Mucosa of descending colon (tissue), 3 donors: ENCODE measurements around the gene SMIM12. TPM values are rescaled to one million over a fixed set of nuclear protein-coding genes. Genes with fewer than 3 reads are reported as not detected.

ENCODE experiments used
- ATAC-seq: fragments of 200-7000 bp; cut with Tn5 transposase; one replicate; pipeline ENCODE4 v1.9.1; 2020; ENCODE audit warnings: mild to moderate bottlenecking, moderate library complexity
- DNase-seq, 3 donors: peaks; one replicate each; pipeline ENCODE4 v3.0.0-alpha.2; 2020
- H3K36me3 ChIP-seq: fragments of 200-600 bp; one replicate; pipeline ENCODE4 v1.8.0; 2021; ENCODE audit warnings: low read depth, mild to moderate bottlenecking
- H3K4me1 ChIP-seq: fragments of 200-600 bp; one replicate; pipeline ENCODE4 v1.8.0; 2021; ENCODE audit warnings: low read depth, mild to moderate bottlenecking
- H3K4me3 ChIP-seq: fragments of 200-600 bp; one replicate; pipeline ENCODE4 v1.8.0; 2021; ENCODE audit warnings: mild to moderate bottlenecking
- H3K9me3 ChIP-seq: fragments of 200-600 bp; one replicate; pipeline ENCODE4 v1.8.0; 2021; ENCODE audit warnings: mild to moderate bottlenecking
- CTCF ChIP-seq: fragments of 200-600 bp; IDR thresholded peaks from one replicate; pipeline ENCODE4 v1.8.0; 2022; ENCODE audit warnings: antibody characterized with exemption, mild to moderate bottlenecking
- intact Hi-C, 2 donors: fragments of 100-400 bp; cut with DNase I in 1 of 2; cut with micrococcal nuclease in 1 of 2; formaldehyde crosslinking; loops; one replicate each; pipeline versions ENCODE4 v1.11.0 to v1.11.1; 2022; cut with DNase I, micrococcal nuclease
- total RNA-seq, 3 donors: library from RNA; stranded (reverse); fragmentation: NEBNext Ultra II Directional in 2 of 3; extraction: Animal tissue kit (Norgen Biotek cat#: 25700) in 2 of 3; gene quantifications; one replicate each; pipeline versions ENCODE4 v1.2.1 to v1.2.4, GENCODE V29; 2021 to 2023
- donor health status: DM: no; HTN: no; CAD: no; lungs with moderate emphysema.
- donor health status: DM: no; HTN: no; CAD: no.
- donor health status: DM: no; HTN: yes; CAD: no.

The SMIM12 gene
- total RNA-seq, 3 donors from 2014 or later: 50.8 to 53.8 (median 51.8) TPM

GRCh38 chr1:34905098-34905459 lies 45.5 kb upstream of the SMIM12 start:
- Histone ChIP-seq H3K9me3 (no peaks in the 10 kb centered on the region), H3K4me1 (no peaks in the 10 kb centered on the region), H3K36me3 (no peaks in the 10 kb centered on the region), H3K4me3 (no peak overlapping the region)
- no peak for ATAC-seq
- DNase-seq: no peak
- intact Hi-C loops: no loop called here
- no peak for TF ChIP-seq CTCF

GRCh38 chr1:34904236-34905097 lies 44.9 kb upstream of the SMIM12 start:
- H3K4me1 ChIP-seq: no peaks in the 10 kb centered on the region
- DNase-seq (no peak), ATAC-seq (no peak)
- no peaks in the 10 kb centered on the region for H3K9me3 ChIP-seq
- no peak overlapping the region for H3K4me3 ChIP-seq
- intact Hi-C loops: no loop called here
- no peak for TF ChIP-seq CTCF
- no peaks in the 10 kb centered on the region for H3K36me3 ChIP-seq

- no peak for DNase-seq
Observed at GRCh38 chr1:34901919-34902318, 42.4 kb upstream of the SMIM12 start.

GRCh38 chr1:34900775-34901502 lies 41.4 kb upstream of the SMIM12 start:
- no peak overlapping the region for H3K4me3 ChIP-seq
- no peaks in the 10 kb centered on the region for H3K36me3 ChIP-seq
- no peak for ATAC-seq
- H3K4me1 ChIP-seq: no peaks in the 10 kb centered on the region
- TF ChIP-seq CTCF: no peak
- H3K9me3 ChIP-seq: no peaks in the 10 kb centered on the region
- intact Hi-C loops: no loop called here
- no peak for DNase-seq

More at GRCh38 chr1:34901919-34902318, 42.4 kb upstream of the SMIM12 start:
- TF ChIP-seq CTCF: no peak
- no peak overlapping the region for H3K4me3 ChIP-seq
- no peaks in the 10 kb centered on the region for H3K36me3 ChIP-seq
- H3K4me1 ChIP-seq: no peaks in the 10 kb centered on the region
- ATAC-seq: no peak
- intact Hi-C loops: no loop called here
- no peaks in the 10 kb centered on the region for H3K9me3 ChIP-seq

GRCh38 chr1:34899906-34900305 lies 40.4 kb upstream of the SMIM12 start:
- H3K36me3 ChIP-seq: no peaks in the 10 kb centered on the region
- H3K4me3 ChIP-seq: no peak overlapping the region
- TF ChIP-seq CTCF: no peak
- no peaks in the 10 kb centered on the region for H3K4me1 ChIP-seq
- H3K9me3 ChIP-seq: no peaks in the 10 kb centered on the region
- DNase-seq: no peak
- no peak for ATAC-seq
- intact Hi-C loops: no loop called here
